GM21423 (cell line): ENCODE results near the gene PPM1N.
"Not testable (repeated sequence)": the region's sequence is repeated elsewhere in the genome, so short reads cannot be mapped to it uniquely, and the experiment has no call there.

Experiments used
- ATAC-seq: cut with Tn5 transposase; IDR thresholded peaks from one replicate; pipeline ENCODE4 v1.9.1; 2021; ENCODE audit warnings: mild to moderate bottlenecking, moderate library complexity; ENCODE audit not compliant: unreplicated experiment

Gene PPM1N

DNA sequence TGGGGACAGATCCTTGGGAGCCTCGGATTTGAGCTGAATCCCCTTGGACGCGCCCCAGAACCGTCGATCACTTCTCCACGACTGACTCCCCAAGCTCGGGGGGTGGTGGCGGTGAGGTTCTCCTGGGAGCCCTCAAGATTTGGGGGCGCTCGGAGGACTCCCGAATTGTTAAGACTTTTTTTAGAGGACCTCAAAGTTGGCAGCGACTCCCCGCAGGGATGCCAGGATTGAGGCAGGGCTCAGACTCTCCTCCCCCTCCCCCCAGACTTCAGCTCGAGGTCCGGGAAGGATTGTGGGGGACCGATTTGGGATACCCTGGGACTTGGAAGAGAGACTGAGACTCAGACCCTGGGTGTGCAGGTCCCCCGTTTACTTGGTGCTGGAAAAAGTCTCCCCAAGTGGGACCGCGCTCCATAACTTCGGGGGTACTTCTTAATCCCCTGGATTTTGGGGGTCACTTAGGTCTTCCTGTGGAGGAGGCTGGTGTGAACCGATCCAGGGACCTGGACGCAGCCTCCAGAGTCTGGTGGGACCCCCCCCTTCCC, 9.7 kb downstream of the PPM1N start:
- no peak for ATAC-seq

DNA sequence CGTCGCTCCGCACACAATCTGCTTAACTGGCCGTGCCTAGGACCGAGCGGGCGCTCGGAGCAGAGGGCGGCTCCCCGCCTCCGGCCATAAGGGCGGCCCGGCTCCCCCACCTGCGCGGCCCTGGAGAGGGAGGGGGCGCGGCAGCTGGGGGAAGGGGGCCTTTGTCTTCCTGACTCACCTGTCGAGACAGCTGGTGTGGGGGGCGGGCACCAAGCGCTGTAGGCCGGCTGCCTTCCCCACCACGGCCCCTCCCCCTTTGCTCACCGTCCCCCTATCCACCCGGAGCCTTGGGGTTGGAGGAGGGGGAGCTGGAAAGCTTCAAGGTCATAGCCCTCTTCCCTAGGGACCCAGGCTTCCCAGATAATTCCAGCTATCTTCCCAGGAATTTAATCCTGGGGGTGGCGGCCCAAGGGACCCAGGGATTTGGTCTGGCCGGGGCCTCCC, 10.2 kb downstream of the PPM1N start:
- ATAC-seq = no peak

DNA sequence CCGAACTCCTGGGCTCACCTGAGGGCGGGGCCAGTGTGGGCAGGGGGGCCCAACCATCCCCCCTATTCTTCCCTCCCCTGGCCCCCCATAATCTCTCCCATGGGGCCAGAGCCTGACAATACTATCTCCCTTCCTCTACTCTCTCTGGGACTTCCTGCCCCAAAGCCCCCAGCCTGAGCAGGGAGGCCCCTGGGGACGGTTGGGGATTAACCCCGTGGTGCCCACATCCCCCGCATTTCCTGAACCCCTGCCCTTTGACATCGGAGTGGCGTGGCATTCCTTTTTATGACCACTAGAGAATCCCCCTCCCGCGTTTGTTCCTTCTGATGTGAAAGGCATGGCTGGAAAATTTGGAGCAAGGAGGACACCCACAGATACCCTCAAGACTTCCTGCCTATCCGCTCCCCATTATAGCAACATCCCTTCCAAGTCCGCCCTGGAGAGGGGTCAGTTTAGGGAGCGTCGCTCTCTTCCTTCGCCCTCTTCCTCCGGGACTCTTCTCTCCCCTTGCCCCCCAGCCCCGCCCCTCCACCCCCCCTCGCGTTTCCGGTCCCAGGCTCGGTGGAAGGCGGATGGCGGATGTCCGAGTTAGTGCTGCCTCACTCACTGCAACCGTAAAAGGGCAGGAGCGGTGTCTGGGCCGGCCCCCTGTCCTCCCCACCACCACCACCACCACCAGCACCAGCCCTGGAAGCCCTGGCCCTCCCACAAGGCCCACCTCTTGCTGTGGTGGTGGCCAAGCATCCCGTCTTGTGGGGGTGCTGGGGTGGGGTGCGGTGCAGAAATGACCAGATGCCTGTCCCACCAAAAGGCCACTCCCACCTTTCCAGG, 10.8 kb downstream of the PPM1N start:
- ATAC-seq = no peak

DNA sequence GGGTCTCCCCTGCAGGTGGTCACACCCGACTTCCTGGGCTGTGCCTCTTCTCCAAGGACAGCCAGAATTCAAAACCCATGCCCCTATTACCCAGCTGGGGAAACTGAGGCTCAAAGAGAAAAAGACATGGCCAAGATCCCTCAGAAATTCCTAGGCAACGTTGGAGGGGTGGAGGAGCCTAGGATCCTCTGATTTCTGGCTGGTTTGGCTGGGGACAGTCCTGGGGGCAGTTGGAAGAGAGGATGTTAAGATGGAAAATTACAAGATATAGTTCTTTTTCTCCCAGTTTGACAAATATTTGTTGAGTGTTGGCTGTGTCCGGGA, 11.4 kb downstream of the PPM1N start:
- ATAC-seq = no peak

DNA sequence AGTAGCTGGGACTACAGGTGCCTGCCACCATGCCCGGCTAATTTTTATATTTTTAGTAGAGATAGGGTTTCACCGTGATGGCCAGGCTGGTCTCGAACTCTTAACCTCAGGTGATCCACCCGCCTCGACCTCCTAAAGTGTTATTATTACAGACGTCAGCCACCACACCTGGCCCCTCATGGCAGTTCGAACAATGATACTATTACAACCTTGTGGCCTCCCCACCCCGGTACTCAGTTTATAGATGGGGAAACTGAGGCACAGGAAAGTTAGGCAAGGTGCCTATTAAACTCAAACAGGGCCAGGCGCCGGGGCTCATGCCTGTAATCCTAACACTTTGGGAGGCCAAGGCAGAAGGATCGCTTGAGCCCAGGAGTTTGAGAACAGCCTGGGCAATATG, 12.1 kb downstream of the PPM1N start:
- not testable (repeated sequence) for ATAC-seq

DNA sequence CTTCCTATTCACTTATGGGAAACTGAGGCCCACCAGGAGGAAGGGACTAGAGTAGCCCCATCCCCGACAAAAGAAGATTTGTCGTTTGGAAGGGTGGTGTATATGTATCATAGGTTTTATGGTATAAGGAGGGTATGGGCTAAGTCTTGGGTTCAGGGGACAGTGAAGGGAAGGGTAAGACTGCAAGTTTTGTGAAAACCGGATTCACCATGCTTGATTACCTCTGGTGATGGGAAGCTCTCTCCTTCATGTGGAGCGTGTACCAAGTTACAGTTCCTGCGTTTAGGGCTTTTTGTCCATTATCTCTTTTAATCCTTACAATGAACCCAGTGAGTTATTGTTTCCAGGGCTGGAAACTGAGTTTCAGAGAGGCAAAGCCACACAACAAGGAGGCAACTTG, 12.8 kb downstream of the PPM1N start:
- no peak for ATAC-seq

DNA sequence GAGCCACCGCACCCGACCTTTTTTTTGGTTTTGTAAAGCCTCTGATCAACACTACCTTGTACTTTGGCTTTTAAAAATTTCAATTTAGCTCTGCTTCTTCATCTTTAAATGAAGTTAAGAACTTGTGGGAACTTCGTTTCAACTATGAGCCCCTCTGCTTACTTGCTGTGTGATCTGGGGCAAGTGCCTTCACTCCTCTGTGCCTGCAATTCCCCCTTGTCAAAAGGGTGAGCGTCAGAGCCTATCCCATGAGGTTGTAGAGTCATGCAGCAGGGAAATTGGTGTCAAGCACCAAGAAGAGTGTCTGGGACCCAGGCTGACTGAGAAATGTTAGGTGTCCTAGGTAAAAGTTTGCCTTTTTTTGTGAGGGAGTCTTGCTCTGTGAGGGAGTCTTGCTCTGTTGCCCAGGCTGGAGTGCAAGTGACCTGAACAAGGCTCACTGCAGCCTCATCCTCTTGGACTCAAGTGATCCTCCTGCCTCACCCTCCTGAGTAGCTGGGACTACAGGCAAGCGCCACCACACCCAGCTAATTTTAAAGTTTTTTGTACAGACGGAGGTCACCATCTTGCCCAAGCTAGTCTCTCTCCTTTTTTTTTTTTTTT, 14.7 kb downstream of the PPM1N start:
- ATAC-seq = no peak

DNA sequence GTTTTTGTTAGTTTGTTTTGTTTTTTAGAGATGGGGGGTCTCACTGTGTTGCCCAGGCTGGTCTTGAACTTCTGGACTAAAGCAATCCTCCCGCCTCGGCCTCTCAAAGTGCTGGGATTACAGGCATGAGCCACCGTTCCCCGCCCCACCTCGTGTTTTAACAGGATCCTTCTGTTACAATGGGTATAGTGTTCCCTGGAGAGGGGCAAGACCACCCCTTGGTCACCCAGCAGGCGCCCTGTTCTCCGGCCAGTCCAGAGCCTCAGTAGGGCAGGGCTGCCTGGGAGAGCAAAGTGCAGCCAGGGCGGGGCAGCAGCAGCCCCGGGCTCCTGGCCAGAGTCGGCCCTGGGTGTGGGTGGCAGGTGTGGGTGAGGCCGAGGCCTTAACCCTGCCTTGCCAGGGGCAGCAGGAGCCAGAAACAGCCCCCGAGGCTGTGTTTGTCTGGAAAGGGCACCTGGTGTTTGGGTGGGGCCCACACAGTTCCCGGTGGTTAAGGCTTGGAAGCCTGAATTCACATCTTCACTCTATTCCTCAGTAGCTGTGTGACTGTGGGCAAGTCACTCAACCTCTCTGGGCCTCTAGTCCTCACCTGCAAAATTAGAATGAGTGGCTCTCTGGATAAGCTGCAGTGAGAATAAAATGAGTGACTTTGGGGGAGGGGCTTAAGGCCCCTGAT, 16.3 kb downstream of the PPM1N start:
- no peak for ATAC-seq

DNA sequence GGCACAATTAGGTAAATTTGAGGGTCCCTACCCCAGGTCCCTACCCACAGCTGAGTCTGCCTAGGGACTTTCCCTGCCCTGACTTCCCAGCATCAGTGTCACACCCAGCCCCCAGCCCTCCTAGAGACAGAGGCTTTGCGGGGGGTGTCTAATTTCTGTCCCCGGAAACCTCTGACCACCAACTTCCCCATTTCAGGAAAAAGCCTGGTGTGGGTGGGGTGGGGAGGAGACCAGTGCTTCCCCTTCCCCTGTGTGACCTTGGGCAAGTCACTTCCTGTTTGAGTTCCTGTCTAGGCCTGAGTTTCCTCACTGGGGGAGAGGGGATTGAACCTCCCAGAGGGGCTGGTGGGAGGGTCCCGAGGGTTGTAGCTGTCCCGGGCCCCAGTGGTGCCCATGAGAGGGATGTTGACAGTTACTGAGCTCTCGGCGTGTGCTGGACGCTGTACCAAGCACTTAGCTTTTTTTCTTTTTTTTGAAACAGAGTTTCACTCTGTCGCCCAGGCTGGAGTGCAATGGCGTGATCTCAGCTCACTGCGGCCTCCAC, 16.9 kb downstream of the PPM1N start:
- no peak for ATAC-seq

DNA sequence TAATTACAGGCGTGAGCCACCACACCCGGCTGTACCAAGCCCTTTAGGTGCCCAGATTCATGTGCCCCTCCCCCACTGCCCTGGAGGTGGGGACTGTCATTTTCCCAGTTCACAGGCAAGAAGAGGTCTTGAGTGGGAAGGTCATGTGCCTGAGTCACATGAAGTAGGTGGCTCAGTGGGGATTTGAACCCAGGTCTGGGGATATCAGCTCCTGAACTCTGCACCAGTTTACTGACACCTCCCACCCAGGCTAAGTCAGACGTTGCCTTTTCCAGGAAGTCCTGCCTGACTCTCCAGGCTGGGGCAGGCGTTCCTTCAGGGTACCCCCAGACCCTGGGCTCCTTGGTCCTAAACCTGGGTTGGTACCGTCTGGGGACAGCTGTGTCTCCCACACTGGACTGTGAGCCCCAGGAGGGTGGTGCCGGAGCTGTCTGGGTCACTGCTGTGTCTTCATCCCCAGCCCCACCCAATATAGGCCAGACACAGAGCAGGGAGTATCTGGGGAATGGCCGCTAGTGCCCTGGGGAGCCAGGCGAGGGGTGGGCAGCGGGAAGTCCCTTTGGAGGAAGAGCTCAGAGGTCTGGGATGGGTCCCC, 17.7 kb downstream of the PPM1N start:
- ATAC-seq = no peak

DNA sequence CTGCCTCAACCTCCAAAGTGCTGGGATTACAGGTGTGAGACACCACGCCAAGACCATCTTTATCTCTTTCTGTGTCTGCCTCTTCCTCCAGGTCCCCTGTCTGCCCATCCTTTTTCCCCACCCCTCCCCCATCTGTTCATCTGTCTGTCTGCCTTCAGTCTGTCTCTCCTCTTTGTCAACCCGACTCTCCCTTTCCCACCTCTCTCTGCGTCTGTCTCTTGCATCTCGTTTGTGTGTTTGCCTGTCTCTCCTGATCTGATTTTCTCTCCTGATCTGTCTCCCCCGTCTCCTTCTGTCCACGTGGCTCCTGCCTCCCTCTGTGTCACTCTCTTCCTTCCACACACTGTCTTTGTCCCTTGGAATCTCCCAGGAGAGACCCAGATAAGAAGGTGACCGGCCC, 19.0 kb downstream of the PPM1N start:
- no peak for ATAC-seq

DNA sequence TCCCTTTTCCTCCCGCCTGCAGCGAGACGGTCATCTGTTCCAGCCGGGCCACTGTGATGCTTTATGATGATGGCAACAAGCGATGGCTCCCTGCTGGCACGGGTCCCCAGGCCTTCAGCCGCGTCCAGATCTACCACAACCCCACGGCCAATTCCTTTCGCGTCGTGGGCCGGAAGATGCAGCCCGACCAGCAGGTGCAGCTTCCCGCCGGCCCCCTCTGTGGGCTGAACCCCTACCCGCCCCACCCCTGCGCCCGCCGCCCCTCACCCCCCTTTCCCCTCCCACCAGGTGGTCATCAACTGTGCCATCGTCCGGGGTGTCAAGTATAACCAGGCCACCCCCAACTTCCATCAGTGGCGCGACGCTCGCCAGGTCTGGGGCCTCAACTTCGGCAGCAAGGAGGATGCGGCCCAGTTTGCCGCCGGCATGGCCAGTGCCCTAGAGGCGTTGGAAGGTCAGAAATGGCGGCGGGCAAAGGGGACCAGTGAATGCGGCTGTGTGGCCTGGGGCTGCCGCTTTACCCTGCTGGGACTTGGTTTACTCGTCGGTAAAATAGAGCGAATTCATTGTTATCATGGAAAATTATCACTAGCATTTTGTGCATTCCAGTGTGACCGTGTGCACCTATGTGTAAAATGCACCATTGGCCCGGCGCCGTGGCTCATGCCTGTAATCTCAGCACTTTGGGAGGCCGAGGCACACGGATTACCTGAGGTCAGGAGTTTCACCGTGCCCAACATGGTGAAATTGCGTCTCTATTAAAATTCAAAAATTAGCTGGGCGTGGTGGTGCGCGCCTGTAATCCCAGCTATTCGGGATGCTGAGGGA, 19.6 kb downstream of the PPM1N start:
- no peak for ATAC-seq

DNA sequence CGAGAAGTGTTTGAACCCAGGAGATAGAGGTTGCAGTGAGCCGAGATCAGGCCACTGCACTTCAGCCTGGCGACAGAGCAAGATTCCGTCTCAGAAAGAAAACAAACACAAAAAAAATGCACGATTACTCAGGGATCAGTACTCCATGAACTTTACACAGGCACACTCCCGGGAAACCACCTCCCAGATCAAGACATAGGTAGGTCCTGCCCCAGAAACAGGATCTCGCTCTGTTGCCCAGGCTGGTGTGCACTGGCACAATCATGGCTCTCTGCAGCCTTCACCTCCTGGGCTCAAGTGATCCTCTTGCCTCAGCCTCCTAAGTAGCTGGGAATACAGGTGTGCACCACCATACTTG, 20.2 kb downstream of the PPM1N start:
- ATAC-seq = no peak

DNA sequence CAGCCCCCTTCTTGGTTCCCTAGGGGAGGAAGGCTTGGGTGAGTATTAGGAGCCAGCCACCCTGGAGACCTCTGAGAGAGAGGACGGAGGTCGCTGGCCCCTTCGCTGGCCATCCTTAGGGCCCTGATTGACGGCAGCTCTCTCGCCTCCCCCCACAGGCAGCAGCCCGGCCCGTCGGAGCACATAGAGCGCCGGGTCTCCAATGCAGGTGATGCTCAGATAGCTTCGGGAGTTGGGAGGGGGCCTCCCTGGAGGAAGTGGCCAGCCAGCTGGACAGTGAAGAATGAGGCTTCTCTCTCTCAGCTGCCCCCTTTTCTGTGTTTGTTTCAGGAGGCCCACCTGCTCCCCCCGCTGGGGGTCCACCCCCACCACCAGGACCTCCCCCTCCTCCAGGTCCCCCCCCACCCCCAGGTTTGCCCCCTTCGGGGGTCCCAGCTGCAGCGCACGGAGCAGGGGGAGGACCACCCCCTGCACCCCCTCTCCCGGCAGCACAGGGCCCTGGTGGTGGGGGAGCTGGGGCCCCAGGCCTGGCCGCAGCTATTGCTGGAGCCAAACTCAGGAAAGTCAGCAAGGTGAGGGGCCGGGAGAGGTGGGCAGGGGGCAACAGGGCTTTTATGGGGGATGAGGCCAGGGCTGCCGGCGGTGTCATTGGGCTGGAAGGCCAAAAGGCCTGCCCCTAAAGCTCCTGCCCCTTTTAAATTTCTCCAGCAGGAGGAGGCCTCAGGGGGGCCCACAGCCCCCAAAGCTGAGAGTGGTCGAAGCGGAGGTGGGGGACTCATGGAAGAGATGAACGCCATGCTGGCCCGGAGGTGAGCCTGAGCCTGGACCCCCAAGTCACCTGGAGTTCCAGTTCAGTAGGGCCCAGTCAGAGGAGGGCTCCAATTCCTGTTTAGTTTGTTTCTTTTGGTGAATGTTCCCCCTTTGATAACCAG, 24.0 kb downstream of the PPM1N start:
- ATAC-seq = no peak

DNA sequence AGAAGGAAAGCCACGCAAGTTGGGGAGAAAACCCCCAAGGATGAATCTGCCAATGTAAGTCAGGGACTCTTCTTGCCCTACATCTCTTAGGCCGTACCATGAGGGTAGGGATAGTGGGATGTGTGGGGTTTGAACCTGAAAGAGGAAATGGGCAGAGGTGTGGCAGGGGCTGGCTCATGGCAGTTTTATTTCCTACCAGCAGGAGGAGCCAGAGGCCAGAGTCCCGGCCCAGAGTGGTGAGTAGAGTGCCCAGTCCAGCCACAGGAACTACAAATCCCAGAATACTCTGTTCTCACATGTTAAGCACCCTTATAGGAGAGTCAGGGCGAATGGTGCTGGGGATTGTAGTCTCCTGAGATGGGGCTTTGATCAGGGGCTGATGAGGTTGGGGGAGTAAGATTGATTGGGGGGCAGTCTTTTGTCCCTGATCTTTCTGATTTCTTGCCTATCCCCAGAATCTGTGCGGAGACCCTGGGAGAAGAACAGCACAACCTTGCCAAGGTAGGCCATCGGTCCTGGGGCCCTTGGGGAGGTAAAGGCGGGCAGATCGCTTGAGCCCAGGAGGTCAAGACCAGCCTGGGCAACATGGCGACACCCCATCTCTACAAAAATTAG, 25.5 kb downstream of the PPM1N start:
- no peak for ATAC-seq

DNA sequence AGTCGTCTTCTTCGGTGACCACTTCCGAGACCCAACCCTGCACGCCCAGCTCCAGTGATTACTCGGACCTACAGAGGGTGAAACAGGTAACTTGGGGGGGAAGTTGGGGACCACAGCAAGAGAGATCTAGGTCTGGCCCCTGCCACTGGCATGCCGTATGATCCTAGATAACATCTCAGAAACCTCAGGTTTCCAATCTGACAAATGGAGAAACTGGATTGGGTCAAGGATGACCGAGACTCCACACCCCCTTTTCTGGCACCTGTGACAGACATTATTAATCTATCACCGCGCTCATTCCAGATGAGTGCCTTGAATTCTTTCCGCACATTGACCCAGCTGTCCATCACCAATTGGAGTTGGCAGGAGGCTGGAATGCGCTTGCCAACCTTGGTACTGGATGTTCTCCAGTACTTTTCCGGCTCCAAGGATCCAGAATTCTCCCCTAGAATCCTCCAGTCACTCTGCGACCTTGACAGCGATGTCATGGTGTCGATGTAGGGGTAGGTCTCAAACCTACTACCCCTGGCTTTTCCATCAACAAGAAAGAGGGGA, 26.4 kb downstream of the PPM1N start:
- ATAC-seq = no peak

DNA sequence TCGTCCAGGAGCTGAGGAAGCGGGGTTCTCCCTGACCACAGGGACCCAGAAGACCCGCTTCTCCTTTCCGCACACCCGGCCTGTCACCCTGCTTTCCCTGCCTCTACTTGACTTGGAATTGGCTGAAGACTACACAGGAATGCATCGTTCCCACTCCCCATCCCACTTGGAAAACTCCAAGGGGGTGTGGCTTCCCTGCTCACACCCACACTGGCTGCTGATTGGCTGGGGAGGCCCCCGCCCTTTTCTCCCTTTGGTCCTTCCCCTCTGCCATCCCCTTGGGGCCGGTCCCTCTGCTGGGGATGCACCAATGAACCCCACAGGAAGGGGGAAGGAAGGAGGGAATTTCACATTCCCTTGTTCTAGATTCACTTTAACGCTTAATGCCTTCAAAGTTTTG, 27.9 kb downstream of the PPM1N start:
- no peak for ATAC-seq

DNA sequence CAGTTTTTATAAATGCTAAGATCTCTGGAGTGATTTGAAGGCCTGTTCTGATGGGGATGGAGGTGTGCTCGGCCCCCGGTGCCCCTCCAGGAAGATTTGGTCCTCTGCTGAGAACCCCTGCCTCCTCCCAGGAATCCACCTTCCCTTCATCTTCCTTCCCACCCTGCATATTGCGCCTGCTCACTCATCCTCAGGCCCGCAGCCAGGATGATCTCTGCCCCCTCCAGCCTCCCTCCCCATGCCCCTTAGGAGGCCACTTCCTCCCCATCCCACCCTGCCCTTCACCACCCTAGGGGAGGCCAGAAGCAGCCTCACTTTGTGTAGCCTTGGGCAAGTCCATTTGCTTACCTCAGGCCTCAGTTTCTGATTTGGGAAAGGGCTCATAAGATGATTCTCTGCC, 28.7 kb downstream of the PPM1N start:
- ATAC-seq = no peak

DNA sequence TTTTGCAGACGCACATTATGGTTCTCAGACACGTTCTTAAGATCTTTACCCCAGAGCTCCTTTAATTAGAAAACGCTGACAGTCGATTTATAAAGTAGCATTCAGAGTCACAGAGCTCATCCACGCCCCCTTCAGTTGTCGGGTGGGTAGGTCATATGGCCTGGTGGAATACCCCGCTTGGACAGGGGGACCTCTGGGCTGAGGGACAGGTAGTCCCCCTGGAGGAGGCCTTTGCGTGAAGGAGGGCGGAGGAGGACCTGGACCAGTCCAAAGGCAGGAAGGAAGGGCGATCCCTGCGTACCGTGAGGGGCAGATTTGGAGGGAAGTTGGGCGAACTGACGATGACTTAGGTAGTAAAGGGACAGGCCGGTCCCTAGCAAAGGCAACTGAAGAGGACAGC, 29.5 kb downstream of the PPM1N start:
- no peak for ATAC-seq
